Progenitor cell of endocrine pancreas (in vitro differentiated cells): ENCODE measurements around the gene RPS19BP1. TPM values are rescaled to one million over a fixed set of nuclear protein-coding genes. Genes with fewer than 3 reads are reported as not detected.
A peak's percentile ranks its signal among the peaks of the same experiment; 100 is the strongest.

Experiments used
- DNase-seq: peaks from one replicate; pipeline ENCODE4 v3.0.0; 2021; ENCODE audit warnings: low spot score; ENCODE audit not compliant: unreplicated experiment
- H3K27ac Mint-ChIP-seq: 2 replicates; pipeline ENCODE4 v1.8.0; 2021; ENCODE audit warnings: mild to moderate bottlenecking, moderate library complexity, mixed read lengths
- H3K27me3 Mint-ChIP-seq: 2 replicates; pipeline ENCODE4 v1.8.0; 2021; ENCODE audit warnings: mixed read lengths
- H3K36me3 Mint-ChIP-seq: 2 replicates; pipeline ENCODE4 v1.8.0; 2022; ENCODE audit warnings: mixed read lengths; ENCODE audit not compliant: insufficient read depth
- H3K4me1 Mint-ChIP-seq: 2 replicates; pipeline ENCODE4 v1.8.0; 2021; ENCODE audit warnings: low read depth, mixed read lengths
- H3K4me3 Mint-ChIP-seq: 2 replicates; pipeline ENCODE4 v1.8.0; 2021; ENCODE audit warnings: low read depth, mild to moderate bottlenecking, moderate library complexity, mixed read lengths
- H3K9me3 Mint-ChIP-seq: 2 replicates; pipeline ENCODE4 v1.8.0; 2021; ENCODE audit warnings: low read depth, mixed read lengths
- CTCF ChIP-seq: fragments of 200-600 bp; sonication (generic); IDR thresholded peaks from one replicate; pipeline ENCODE4 v1.5.0; 2021; ENCODE audit warnings: antibody characterized with exemption, mild to moderate bottlenecking; ENCODE audit not compliant: unreplicated experiment
- total RNA-seq: library from RNA; stranded (reverse); gene quantifications from 2 replicates; pipeline ENCODE4 v1.2.1, GENCODE V29; 2021

RPS19BP1 gene
- total RNA-seq, 1 donor from 2014 or later = 48.2 TPM

GRCh38 chr22:39537975-39538374 lies 5.4 kb upstream of the RPS19BP1 start:
- no peak overlapping the region for H3K4me3 Mint-ChIP-seq
- peaks cover 10% of the 10 kb centered on the region for H3K27me3 Mint-ChIP-seq
- DNase-seq = no peak
- H3K4me1 Mint-ChIP-seq = no peaks in the 10 kb centered on the region
- no peak overlapping the region for H3K27ac Mint-ChIP-seq
- no peak for TF ChIP-seq CTCF
- H3K9me3 Mint-ChIP-seq = no peaks in the 10 kb centered on the region
- H3K36me3 Mint-ChIP-seq = no peaks in the 10 kb centered on the region

- Mint-ChIP-seq H3K27me3 (peaks cover 5% of the 10 kb centered on the region), H3K9me3 (no peaks in the 10 kb centered on the region), H3K36me3 (no peaks in the 10 kb centered on the region), H3K27ac (no peak overlapping the region), H3K4me1 (peaks cover 7% of the 10 kb centered on the region), H3K4me3 (no peak overlapping the region)
- TF ChIP-seq CTCF = no peak
- no peak for DNase-seq
These were observed 4.2 kb upstream of the RPS19BP1 start for GRCh38 chr22:39536711-39537110.

- no peak for DNase-seq
- no peaks in the 10 kb centered on the region for H3K36me3 Mint-ChIP-seq
- no peaks in the 10 kb centered on the region for H3K9me3 Mint-ChIP-seq
- no peak overlapping the region for H3K4me3 Mint-ChIP-seq
- peaks cover 13% of the 10 kb centered on the region for H3K4me1 Mint-ChIP-seq
- H3K27ac Mint-ChIP-seq = no peak overlapping the region
- no peak for TF ChIP-seq CTCF
- H3K27me3 Mint-ChIP-seq = peaks cover 5% of the 10 kb centered on the region
These were observed 3.4 kb upstream of the RPS19BP1 start for GRCh38 chr22:39535831-39536449.

- Mint-ChIP-seq H3K27me3 (peaks cover 3% of the 10 kb centered on the region), H3K4me3 (no peak overlapping the region), H3K4me1 (peaks cover 16% of the 10 kb centered on the region), H3K36me3 (no peaks in the 10 kb centered on the region), H3K27ac (no peak overlapping the region), H3K9me3 (no peaks in the 10 kb centered on the region)
- no peak for TF ChIP-seq CTCF
- DNase-seq = no peak
These were observed 2.8 kb upstream of the RPS19BP1 start for GRCh38 chr22:39535357-39535725.

- Mint-ChIP-seq H3K27me3 (no peaks in the 10 kb centered on the region), H3K4me1 (peaks cover 19% of the 10 kb centered on the region), H3K27ac (no peak overlapping the region), H3K36me3 (peaks cover 4% of the 10 kb centered on the region), H3K9me3 (no peaks in the 10 kb centered on the region), H3K4me3 (no peak overlapping the region)
- peak; percentile 93 for DNase-seq
- peak; percentile 97 for TF ChIP-seq CTCF
These were observed 2.2 kb upstream of the RPS19BP1 start for GRCh38 chr22:39534591-39535356.
